HS-27A (cell line): ENCODE data around the gene ANKMY1.

Source experiments
- DNase-seq: peaks from one replicate; pipeline ENCODE4 v3.0.0-alpha.2; 2012; ENCODE audit warnings: low read depth, missing footprints

The ANKMY1 gene

GRCh38 chr2:240447934-240448333 lies 109.9 kb downstream of the ANKMY1 start:
- no peak for DNase-seq

- no peak for DNase-seq
Measured at GRCh38 chr2:240447331-240447730, 110.5 kb downstream of the ANKMY1 start.

- DNase-seq, result no peak
Measured at GRCh38 chr2:240446664-240447175, 111.1 kb downstream of the ANKMY1 start.

GRCh38 chr2:240445961-240446663 lies 111.7 kb downstream of the ANKMY1 start:
- no peak for DNase-seq

GRCh38 chr2:240444464-240444863 lies 113.3 kb downstream of the ANKMY1 start:
- no peak for DNase-seq

- no peak for DNase-seq
Measured at GRCh38 chr2:240443891-240444301, 113.9 kb downstream of the ANKMY1 start.

GRCh38 chr2:240442891-240443715 lies 114.7 kb downstream of the ANKMY1 start:
- DNase-seq, result no peak

- no peak for DNase-seq
Measured at GRCh38 chr2:240441993-240442411, 115.8 kb downstream of the ANKMY1 start.

GRCh38 chr2:240441326-240441992 lies 116.3 kb downstream of the ANKMY1 start:
- no peak for DNase-seq

GRCh38 chr2:240440704-240441320 lies 117.0 kb downstream of the ANKMY1 start:
- DNase-seq, result no peak

- no peak for DNase-seq
Measured at GRCh38 chr2:240440251-240440650, 117.5 kb downstream of the ANKMY1 start.

- no peak for DNase-seq
Measured at GRCh38 chr2:240439698-240440151, 118.1 kb downstream of the ANKMY1 start.

- DNase-seq, result no peak
Measured at GRCh38 chr2:240438810-240439697, 118.7 kb downstream of the ANKMY1 start.

GRCh38 chr2:240437861-240438809 lies 119.7 kb downstream of the ANKMY1 start:
- DNase-seq, result no peak

- no peak for DNase-seq
Measured at GRCh38 chr2:240437551-240437860, 120.3 kb downstream of the ANKMY1 start.

GRCh38 chr2:240436683-240437550 lies 120.9 kb downstream of the ANKMY1 start:
- no peak for DNase-seq

- DNase-seq, result no peak
Measured at GRCh38 chr2:240435948-240436682, 121.7 kb downstream of the ANKMY1 start.

GRCh38 chr2:240435457-240435947 lies 122.3 kb downstream of the ANKMY1 start, which contains the start of gene GPC1:
Gene GPC1 (plus strand): TSS chr2:240435663. CDS start chr2:240435919, 256 bp downstream.
- DNase-seq, result no peak
